ENCODE data around the gene CES3.
"Not testable (repeated sequence)": the region's sequence is repeated elsewhere in the genome, so short reads cannot be mapped to it uniquely, and the experiment has no call there.

CES3 gene

DNA sequence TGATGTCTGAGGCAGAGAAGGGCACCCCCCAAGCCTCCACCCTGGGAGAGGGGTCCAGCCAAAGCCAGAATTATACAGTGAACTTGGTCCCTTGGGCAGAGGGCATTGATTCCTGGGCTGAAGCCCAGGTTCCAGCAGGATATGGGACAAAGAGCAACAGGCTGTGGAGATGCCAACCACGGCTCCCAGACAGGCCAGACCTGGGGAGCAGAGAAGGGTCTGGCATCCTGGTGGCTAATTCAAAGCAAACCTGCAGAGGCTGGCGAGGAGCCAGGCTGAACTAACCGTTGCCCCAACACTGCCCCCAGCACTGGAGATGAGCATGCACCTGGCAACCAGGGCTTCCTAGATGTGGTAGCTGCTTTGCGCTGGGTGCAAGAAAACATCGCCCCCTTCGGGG, 3.0 kb downstream of the CES3 start:
- DNase-seq (ENCODE audit: low spot score): peak; percentile 17
- TF ChIP-seq, protein P1, sequence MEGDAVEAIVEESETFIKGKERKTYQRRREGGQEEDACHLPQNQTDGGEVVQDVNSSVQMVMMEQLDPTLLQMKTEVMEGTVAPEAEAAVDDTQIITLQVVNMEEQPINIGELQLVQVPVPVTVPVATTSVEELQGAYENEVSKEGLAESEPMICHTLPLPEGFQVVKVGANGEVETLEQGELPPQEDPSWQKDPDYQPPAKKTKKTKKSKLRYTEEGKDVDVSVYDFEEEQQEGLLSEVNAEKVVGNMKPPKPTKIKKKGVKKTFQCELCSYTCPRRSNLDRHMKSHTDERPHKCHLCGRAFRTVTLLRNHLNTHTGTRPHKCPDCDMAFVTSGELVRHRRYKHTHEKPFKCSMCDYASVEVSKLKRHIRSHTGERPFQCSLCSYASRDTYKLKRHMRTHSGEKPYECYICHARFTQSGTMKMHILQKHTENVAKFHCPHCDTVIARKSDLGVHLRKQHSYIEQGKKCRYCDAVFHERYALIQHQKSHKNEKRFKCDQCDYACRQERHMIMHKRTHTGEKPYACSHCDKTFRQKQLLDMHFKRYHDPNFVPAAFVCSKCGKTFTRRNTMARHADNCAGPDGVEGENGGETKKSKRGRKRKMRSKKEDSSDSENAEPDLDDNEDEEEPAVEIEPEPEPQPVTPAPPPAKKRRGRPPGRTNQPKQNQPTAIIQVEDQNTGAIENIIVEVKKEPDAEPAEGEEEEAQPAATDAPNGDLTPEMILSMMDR (IDR thresholded peaks at IDR 0.05; ENCODE audit: borderline replicate concordance, control extremely low read depth, extremely low read depth, insufficient read depth, missing control alignments): no peak
- in situ Hi-C loops (cut with MboI; ENCODE audit: low sequenced_read_pairs, unreplicated experiment): loop anchor here (25.0 kb wide), 2 partner anchors 198 to 448 kb away; partner anchors contain the start of genes B3GNT9, FBXL8, HSF4 and NOL3

DNA sequence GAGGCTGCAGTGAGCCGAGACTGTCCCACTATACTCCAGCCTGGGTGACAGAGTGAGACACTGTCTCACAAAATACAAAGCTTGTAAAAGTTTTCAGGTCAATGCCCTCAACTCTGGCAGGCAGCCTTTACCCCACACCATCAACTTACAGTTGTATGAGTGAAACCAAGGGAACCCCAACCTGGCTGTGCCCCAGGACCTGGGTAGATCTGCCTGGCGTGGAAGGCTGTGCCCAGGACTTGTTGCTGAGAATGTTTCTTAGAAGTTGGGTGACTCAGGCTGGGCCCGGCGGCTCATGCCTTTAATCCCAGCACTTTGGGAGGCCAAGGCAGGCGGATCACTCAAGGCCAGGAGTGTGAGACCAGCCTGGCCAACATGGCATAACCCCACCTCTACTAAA, 7.8 kb downstream of the CES3 start:
- DNase-seq (ENCODE audit: low spot score): no peak
- in situ Hi-C loops (cut with MboI; ENCODE audit: low sequenced_read_pairs, unreplicated experiment): loop anchor here (25.0 kb wide), 2 partner anchors 193 to 443 kb away; partner anchors contain the start of genes B3GNT9, FBXL8, HSF4 and NOL3
- TF ChIP-seq, protein P1 (IDR thresholded peaks at IDR 0.05; ENCODE audit: borderline replicate concordance, control extremely low read depth, extremely low read depth, insufficient read depth, missing control alignments): no peak

DNA sequence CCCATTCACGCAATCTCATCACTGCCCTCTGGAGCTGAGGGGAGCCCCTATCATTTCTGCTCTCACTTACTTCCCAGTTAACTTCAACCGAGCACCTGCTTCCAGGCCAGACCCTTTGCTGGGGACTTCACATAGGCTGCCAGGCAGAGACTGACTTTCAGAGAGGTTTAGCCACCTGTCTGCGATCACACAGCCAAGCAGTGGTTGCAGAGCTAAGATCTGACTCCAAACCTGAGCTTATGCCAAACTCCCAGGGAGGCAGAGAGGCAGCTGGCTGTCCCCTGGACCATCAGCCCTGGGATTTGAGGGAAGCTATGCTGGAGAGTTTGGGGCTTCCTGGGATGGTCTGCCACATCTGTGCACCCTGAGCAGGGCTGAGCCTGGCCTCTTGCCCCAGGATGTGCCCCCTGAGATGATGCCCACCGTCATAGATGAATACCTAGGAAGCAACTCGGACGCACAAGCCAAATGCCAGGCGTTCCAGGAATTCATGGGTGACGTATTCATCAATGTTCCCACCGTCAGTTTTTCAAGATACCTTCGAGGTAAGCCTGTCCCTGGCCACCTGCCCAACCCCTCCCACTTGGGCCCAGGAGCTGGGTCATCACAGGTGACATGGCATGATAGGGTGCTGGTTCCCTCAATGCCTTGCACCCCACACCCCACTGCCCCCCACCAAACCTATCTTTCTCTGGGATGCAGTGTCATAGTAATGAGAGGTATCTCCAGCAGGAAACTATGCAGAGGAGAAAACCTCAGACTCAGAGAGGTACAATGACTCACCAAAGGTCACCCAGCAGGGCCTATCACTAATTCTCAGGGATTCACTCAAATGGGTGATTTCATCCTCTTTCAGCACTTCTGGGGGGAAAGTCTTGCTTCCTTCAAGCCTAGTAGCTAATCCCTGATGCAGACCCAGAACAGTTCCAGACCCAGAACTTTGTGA, 10.0 kb downstream of the CES3 start:
- in situ Hi-C loops (cut with MboI; ENCODE audit: low sequenced_read_pairs, unreplicated experiment): loop anchor here (25.0 kb wide), 2 partner anchors 191 to 441 kb away; partner anchors contain the start of genes B3GNT9, FBXL8, HSF4 and NOL3
- TF ChIP-seq, protein P1 (IDR thresholded peaks at IDR 0.05; ENCODE audit: borderline replicate concordance, control extremely low read depth, extremely low read depth, insufficient read depth, missing control alignments): no peak
- no peak for DNase-seq (ENCODE audit: low spot score)

DNA sequence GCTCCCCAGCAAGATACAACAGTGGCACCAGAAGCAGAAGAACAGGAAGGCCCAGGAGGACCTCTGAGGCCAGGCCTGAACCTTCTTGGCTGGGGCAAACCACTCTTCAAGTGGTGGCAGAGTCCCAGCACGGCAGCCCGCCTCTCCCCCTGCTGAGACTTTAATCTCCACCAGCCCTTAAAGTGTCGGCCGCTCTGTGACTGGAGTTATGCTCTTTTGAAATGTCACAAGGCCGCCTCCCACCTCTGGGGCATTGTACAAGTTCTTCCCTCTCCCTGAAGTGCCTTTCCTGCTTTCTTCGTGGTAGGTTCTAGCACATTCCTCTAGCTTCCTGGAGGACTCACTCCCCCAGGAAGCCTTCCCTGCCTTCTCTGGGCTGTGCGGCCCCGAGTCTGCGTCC, 11.9 kb downstream of the CES3 start:
- DNase-seq (ENCODE audit: low spot score): no peak
- in situ Hi-C loops (cut with MboI; ENCODE audit: low sequenced_read_pairs, unreplicated experiment): loop anchor here (25.0 kb wide), 2 partner anchors 189 to 439 kb away; partner anchors contain the start of genes B3GNT9, FBXL8, HSF4 and NOL3
- TF ChIP-seq, protein P1 (IDR thresholded peaks at IDR 0.05; ENCODE audit: borderline replicate concordance, control extremely low read depth, extremely low read depth, insufficient read depth, missing control alignments): no peak

DNA sequence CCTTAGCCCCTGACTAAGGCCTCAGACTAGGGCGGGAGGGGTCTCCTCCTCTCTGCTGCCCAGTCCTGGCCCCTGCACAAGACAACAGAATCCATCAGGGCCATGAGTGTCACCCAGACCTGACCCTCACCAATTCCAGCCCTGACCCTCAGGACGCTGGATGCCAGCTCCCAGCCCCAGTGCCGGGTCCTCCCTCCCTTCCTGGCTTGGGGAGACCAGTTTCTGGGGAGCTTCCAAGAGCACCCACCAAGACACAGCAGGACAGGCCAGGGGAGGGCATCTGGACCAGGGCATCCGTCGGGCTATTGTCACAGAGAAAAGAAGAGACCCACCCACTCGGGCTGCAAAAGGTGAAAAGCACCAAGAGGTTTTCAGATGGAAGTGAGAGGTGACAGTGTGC, 12.7 kb downstream of the CES3 start:
- DNase-seq (ENCODE audit: low spot score): no peak
- TF ChIP-seq, protein P1 (IDR thresholded peaks at IDR 0.05; ENCODE audit: borderline replicate concordance, control extremely low read depth, extremely low read depth, insufficient read depth, missing control alignments): no peak
- in situ Hi-C loops (cut with MboI; ENCODE audit: low sequenced_read_pairs, unreplicated experiment): loop anchor here (25.0 kb wide), 2 partner anchors 189 to 439 kb away; partner anchors contain the start of genes B3GNT9, FBXL8, HSF4 and NOL3

DNA sequence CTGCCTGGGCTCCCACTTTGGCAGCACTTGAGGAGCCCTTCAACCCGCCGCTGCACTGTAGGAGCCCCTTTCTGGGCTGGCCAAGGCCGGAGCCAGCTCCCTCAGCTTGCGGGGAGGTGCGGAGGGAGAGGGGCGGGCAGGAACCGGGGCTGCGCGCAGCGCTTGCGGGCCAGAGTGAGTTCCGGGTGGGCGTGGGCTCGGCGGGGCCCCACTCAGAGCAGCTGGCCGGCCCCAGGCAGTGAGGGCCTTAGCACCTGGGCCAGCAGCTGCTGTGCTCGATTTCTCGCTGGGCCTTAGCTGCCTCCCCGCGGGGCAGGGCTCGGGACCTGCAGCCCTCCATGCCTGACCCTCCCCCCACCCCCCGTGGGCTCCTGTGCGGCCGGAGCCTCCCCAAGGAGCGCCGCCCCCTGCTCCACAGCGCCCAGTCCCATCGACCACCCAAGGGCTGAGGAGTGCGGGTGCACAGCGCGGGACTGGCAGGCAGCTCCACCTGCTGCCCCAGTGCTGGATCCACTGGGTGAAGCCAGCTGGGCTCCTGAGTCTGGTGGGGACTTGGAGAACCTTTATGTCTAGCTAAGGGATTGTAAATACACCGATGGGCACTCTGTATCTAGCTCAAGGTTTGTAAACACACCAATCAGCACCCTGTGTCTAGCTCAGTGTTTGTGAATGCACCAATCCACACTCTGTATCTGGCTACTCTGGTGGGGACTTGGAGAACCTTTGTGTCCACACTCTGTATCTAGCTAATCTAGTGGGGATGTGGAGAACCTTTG, 13.3 kb downstream of the CES3 start:
- in situ Hi-C loops (cut with MboI; ENCODE audit: low sequenced_read_pairs, unreplicated experiment): loop anchor here (25.0 kb wide), 2 partner anchors 188 to 438 kb away; partner anchors contain the start of genes B3GNT9, FBXL8, HSF4 and NOL3
- not testable (repeated sequence) for DNase-seq (ENCODE audit: low spot score)

DNA sequence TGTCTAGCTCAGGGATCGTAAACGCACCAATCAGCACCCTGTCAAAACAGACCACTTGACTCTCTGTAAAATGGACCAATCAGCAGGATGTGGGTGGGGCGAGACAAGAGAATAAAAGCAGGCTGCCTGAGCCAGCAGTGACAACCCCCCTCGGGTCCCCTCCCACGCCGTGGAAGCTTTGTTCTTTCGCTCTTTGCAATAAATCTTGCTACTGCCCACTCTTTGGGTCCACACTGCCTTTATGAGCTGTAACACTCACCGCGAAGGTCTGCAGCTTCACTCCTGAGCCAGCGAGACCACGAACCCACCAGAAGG, 13.8 kb downstream of the CES3 start:
- not testable (repeated sequence) for DNase-seq (ENCODE audit: low spot score)
- in situ Hi-C loops (cut with MboI; ENCODE audit: low sequenced_read_pairs, unreplicated experiment): loop anchor here (25.0 kb wide), 2 partner anchors 187 to 437 kb away; partner anchors contain the start of genes B3GNT9, FBXL8, HSF4 and NOL3
